ENCODE data around the gene KRT78. TPM values are rescaled to one million over a fixed set of nuclear protein-coding genes. Genes with fewer than 3 reads are reported as not detected.
A peak's percentile ranks its signal among the peaks of the same experiment; 100 is the strongest.

Gene KRT78
- total RNA-seq, 1 donor from 2014 or later: not detected

- intact Hi-C loops (cut with DNase I): loop anchor here (10.0 kb wide), 1 partner anchor 729 kb away; no protein-coding TSS in a partner anchor
- ATAC-seq (no peak), DNase-seq (no peak)
- TF ChIP-seq CTCF (IDR thresholded peaks at IDR 0.05): no peak
- Histone ChIP-seq H3K4me3 (peak overlapping the region; percentile 56), H3K36me3 (no peaks in the 10 kb centered on the region), H3K27ac (peak overlapping the region; percentile 78), H3K27me3 (no peaks in the 10 kb centered on the region), H3K4me1 (peaks cover 30% of the 10 kb centered on the region), H3K9me3 (no peaks in the 10 kb centered on the region)
These were observed 24.7 kb upstream of the KRT78 start for GRCh38 chr12:52873513-52873831.

GRCh38 chr12:52872644-52873389 is 24.0 kb upstream of the KRT78 start:
- no peak overlapping the region for H3K27ac ChIP-seq
- H3K36me3 ChIP-seq: no peaks in the 10 kb centered on the region
- intact Hi-C loops (cut with DNase I): loop anchor here (10.0 kb wide), 1 partner anchor 728 kb away; no protein-coding TSS in a partner anchor
- H3K4me3 ChIP-seq: no peak overlapping the region
- DNase-seq (no peak), ATAC-seq (no peak)
- H3K4me1 ChIP-seq: peaks cover 30% of the 10 kb centered on the region
- no peaks in the 10 kb centered on the region for H3K27me3 ChIP-seq
- H3K9me3 ChIP-seq: no peaks in the 10 kb centered on the region
- TF ChIP-seq CTCF (IDR thresholded peaks at IDR 0.05): no peak

- DNase-seq (no peak), ATAC-seq (no peak)
- TF ChIP-seq CTCF (IDR thresholded peaks at IDR 0.05): no peak
- H3K4me3 ChIP-seq: no peak overlapping the region
- peak overlapping the region; percentile 17 for H3K27ac ChIP-seq
- no peaks in the 10 kb centered on the region for H3K36me3 ChIP-seq
- no peaks in the 10 kb centered on the region for H3K27me3 ChIP-seq
- peaks cover 34% of the 10 kb centered on the region for H3K4me1 ChIP-seq
- intact Hi-C loops (cut with DNase I): loop anchor here (10.0 kb wide), 1 partner anchor 727 kb away; no protein-coding TSS in a partner anchor
- H3K9me3 ChIP-seq: no peaks in the 10 kb centered on the region
These were observed 22.7 kb upstream of the KRT78 start for GRCh38 chr12:52871291-52872039.

GRCh38 chr12:52870361-52871290 is 21.8 kb upstream of the KRT78 start:
- H3K9me3 ChIP-seq: no peaks in the 10 kb centered on the region
- DNase-seq (peak; percentile 83), ATAC-seq (peak; percentile 70)
- no peaks in the 10 kb centered on the region for H3K36me3 ChIP-seq
- peaks cover 34% of the 10 kb centered on the region for H3K4me1 ChIP-seq
- intact Hi-C loops (cut with DNase I): loop anchor here (10.0 kb wide), 1 partner anchor 726 kb away; no protein-coding TSS in a partner anchor
- no peak overlapping the region for H3K4me3 ChIP-seq
- peak overlapping the region; percentile 17 for H3K27ac ChIP-seq
- TF ChIP-seq CTCF (IDR thresholded peaks at IDR 0.05): peak; percentile 74
- H3K27me3 ChIP-seq: no peaks in the 10 kb centered on the region

GRCh38 chr12:52867642-52868041 is 18.8 kb upstream of the KRT78 start:
- peaks cover 24% of the 10 kb centered on the region for H3K4me1 ChIP-seq
- peak; percentile 89 for DNase-seq
- no peak for TF ChIP-seq CTCF (IDR thresholded peaks at IDR 0.05)
- H3K27me3 ChIP-seq: no peaks in the 10 kb centered on the region
- intact Hi-C loops (cut with DNase I): no loop called here
- no peak overlapping the region for H3K27ac ChIP-seq
- no peaks in the 10 kb centered on the region for H3K36me3 ChIP-seq
- no peak overlapping the region for H3K4me3 ChIP-seq
- peak; percentile 79 for ATAC-seq
- no peaks in the 10 kb centered on the region for H3K9me3 ChIP-seq
